OCI-LY7 (cell line): ENCODE measurements around the gene RAMP3.

Source experiments
- EZH2phosphoT487 ChIP-seq: fragments of 200-600 bp; sonication (generic); IDR thresholded peaks from 2 replicates; pipeline ENCODE4 v1.6.1; 2018; ENCODE audit warnings: low read depth, borderline replicate concordance, mild to moderate bottlenecking, mixed run types, antibody characterized with exemption, low read length, moderate library complexity, mixed read lengths
- TF ChIP-seq, protein P1 (sequence below): fragments of 200-600 bp; sonication (generic); conservative IDR thresholded peaks from 2 replicates; pipeline ENCODE4 v1.5.1; 2014; ENCODE audit warnings: mild to moderate bottlenecking, antibody characterized with exemption, low read length, moderate library complexity, mixed read lengths

GRCh38 chr7:45225311-45225947, 67.8 kb downstream of the RAMP3 start:
- TF ChIP-seq, protein P1, sequence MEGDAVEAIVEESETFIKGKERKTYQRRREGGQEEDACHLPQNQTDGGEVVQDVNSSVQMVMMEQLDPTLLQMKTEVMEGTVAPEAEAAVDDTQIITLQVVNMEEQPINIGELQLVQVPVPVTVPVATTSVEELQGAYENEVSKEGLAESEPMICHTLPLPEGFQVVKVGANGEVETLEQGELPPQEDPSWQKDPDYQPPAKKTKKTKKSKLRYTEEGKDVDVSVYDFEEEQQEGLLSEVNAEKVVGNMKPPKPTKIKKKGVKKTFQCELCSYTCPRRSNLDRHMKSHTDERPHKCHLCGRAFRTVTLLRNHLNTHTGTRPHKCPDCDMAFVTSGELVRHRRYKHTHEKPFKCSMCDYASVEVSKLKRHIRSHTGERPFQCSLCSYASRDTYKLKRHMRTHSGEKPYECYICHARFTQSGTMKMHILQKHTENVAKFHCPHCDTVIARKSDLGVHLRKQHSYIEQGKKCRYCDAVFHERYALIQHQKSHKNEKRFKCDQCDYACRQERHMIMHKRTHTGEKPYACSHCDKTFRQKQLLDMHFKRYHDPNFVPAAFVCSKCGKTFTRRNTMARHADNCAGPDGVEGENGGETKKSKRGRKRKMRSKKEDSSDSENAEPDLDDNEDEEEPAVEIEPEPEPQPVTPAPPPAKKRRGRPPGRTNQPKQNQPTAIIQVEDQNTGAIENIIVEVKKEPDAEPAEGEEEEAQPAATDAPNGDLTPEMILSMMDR, result no peak
- TF ChIP-seq EZH2phosphoT487, result no peak
